ENCODE results near the gene CCDC86. TPM values are rescaled to one million over a fixed set of nuclear protein-coding genes. Genes with fewer than 3 reads are reported as not detected.

CCDC86 gene
- total RNA-seq, 4 donors from 2014 or later: 15.9 to 41.1 (median 27.3) TPM

DNA sequence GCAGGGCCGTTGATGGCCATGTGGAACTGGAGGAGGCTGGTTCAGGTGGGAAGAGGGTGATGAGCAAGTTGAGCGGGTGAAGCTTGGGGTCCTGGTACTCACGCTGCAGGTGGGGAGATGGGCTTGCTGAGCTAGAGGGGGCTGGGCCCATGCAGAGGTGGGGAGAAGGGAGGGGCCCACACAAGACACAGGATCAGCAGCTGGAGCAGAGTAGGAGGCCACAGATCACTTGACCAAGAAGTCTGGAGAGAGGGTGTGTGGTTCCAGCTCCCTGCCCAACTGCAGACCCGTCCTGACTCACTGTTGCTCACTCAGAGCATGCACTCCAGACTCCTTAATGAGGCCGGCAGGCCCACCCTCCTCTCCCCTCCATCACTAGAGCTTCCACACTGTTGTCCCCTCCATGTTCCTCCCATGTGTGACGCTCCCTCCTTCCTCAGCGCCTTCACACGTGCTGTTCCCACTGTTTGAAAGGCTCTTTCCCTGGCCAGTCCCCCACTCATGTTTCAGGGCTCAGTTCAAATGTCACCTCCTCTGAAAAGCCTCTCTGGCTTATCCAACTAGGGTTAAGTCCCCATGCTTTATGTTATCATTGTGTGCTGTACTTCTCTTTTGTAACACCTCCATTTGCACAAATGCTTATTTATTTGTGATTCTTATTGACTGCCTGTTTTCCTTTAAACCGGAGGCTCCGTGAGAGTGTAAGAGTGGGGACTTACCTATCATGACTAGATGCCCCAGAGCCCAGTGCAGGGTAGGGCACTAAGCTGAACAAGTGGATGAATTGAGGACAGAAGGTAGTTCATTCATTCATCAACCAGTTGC, 2.3 kb downstream of the CCDC86 start:
- Histone ChIP-seq H3K4me1 (peaks cover 0 to 58% (median 24%) of the 10 kb centered on the region in 4 donors), H3K36me3 (peaks cover 0 to 49% (median 5%) of the 10 kb centered on the region in 3 donors), H3K27me3 (no peaks in the 10 kb centered on the region), H3K9me3 (no peaks in the 10 kb centered on the region), H3K27ac (no peak overlapping the region), H3K4me3 (peak overlapping the region in 1 of 4 donors; percentile 67)
- WGBS, 2 donors: 61 to 67% methylated on average over 10 of the region's 10 CpGs
- TF ChIP-seq POLR2A (IDR thresholded peaks at IDR 0.05): no peak
- TF ChIP-seq, protein P1, sequence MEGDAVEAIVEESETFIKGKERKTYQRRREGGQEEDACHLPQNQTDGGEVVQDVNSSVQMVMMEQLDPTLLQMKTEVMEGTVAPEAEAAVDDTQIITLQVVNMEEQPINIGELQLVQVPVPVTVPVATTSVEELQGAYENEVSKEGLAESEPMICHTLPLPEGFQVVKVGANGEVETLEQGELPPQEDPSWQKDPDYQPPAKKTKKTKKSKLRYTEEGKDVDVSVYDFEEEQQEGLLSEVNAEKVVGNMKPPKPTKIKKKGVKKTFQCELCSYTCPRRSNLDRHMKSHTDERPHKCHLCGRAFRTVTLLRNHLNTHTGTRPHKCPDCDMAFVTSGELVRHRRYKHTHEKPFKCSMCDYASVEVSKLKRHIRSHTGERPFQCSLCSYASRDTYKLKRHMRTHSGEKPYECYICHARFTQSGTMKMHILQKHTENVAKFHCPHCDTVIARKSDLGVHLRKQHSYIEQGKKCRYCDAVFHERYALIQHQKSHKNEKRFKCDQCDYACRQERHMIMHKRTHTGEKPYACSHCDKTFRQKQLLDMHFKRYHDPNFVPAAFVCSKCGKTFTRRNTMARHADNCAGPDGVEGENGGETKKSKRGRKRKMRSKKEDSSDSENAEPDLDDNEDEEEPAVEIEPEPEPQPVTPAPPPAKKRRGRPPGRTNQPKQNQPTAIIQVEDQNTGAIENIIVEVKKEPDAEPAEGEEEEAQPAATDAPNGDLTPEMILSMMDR (IDR thresholded peaks at IDR 0.05): no peak
- no peak for TF ChIP-seq EP300 (IDR thresholded peaks at IDR 0.05)
- no peak for DNase-seq (ENCODE audit: low spot score in 2 of 2)

DNA sequence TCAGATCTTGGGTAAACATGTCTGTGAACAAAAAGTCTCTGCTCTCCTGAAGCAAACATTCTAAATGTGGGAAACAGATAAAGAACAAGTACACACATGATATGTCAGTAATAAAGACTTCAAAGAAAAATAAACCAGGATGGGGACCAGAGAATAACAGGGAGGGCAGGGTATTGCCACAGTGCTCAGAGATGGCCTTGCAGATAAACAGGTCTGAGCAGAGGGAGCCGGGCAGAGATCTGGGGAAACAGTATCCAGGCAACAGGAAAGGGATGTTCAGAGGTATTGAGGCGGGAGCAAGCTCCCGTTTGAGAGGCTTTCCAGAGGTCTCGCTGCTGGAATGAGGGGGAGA, 2.9 kb downstream of the CCDC86 start:
- DNase-seq (ENCODE audit: low spot score in 2 of 2): no peak
- peaks cover 0 to 52% (median 24%) of the 10 kb centered on the region in 4 donors for H3K4me1 ChIP-seq
- H3K9me3 ChIP-seq: no peaks in the 10 kb centered on the region
- H3K4me3 ChIP-seq: no peak overlapping the region
- no peak for TF ChIP-seq POLR2A (IDR thresholded peaks at IDR 0.05)
- no peak for TF ChIP-seq EP300 (IDR thresholded peaks at IDR 0.05)
- TF ChIP-seq, protein P1 (IDR thresholded peaks at IDR 0.05): no peak
- 53 to 54% methylated on average over 4 of the region's 4 CpGs for WGBS, 2 donors
- H3K36me3 ChIP-seq: peaks cover 0 to 55% (median 5%) of the 10 kb centered on the region in 3 donors
- no peaks in the 10 kb centered on the region for H3K27me3 ChIP-seq
- H3K27ac ChIP-seq: no peak overlapping the region

DNA sequence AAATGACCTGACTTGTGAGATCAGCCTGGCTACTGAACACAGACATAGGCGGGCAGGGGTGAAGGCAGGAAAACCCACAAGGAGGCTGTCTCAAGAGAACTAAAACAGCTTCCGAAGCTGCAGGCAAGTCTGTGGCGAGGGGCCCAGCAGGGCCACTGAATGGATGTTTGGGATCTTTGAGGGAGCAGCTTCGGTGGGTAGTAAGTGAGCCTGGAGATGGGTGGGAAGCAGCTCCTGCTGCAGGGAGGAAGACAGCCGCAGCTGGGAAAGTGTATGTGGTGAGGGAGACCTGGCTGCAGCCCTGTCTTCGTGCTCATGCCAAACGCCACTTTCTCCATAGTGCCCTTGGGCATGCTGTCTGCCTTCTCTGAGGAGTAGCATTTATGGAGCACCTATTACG, 3.4 kb downstream of the CCDC86 start:
- H3K27ac ChIP-seq: no peak overlapping the region
- peaks cover 0 to 47% (median 23%) of the 10 kb centered on the region in 4 donors for H3K4me1 ChIP-seq
- H3K27me3 ChIP-seq: no peaks in the 10 kb centered on the region
- no peak for DNase-seq (ENCODE audit: low spot score in 2 of 2)
- TF ChIP-seq, protein P1 (IDR thresholded peaks at IDR 0.05): no peak
- TF ChIP-seq POLR2A (IDR thresholded peaks at IDR 0.05) (no peak), EP300 (IDR thresholded peaks at IDR 0.05) (no peak)
- peaks cover 0 to 59% (median 5%) of the 10 kb centered on the region in 3 donors for H3K36me3 ChIP-seq
- no peaks in the 10 kb centered on the region for H3K9me3 ChIP-seq
- 82 to 83% methylated on average over 8 of the region's 8 CpGs for WGBS, 2 donors
- no peak overlapping the region for H3K4me3 ChIP-seq

DNA sequence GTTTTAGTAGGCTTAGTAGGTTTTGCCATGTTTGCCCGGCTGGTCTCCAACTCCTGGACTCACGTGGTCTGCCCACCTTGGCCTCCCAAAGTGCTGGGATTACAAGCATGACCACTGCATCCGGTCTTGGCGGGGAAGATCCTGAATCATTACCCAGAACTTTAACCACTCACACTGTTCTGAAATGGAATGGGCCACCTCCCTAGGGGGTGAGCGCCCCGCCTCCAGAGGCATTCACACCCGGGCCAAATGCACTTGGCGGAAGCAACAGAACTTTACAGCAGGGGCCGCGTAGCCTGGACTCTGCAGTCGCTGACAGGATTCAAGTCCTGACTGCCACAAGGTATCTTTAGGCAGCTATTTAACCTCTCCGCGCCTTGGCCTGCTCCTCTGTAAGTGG, 5.4 kb downstream of the CCDC86 start:
- H3K4me3 ChIP-seq: no peak overlapping the region
- WGBS, 2 donors: 72 to 77% methylated on average over 13 of the region's 13 CpGs
- peaks cover 0 to 79% (median 8%) of the 10 kb centered on the region in 3 donors for H3K36me3 ChIP-seq
- no peaks in the 10 kb centered on the region for H3K9me3 ChIP-seq
- no peak for DNase-seq (ENCODE audit: low spot score in 2 of 2)
- no peaks in the 10 kb centered on the region for H3K27me3 ChIP-seq
- no peak overlapping the region for H3K27ac ChIP-seq
- TF ChIP-seq EP300 (IDR thresholded peaks at IDR 0.05) (no peak), POLR2A (IDR thresholded peaks at IDR 0.05) (no peak)
- TF ChIP-seq, protein P1 (IDR thresholded peaks at IDR 0.05): no peak
- H3K4me1 ChIP-seq: peaks cover 0 to 34% (median 14%) of the 10 kb centered on the region in 4 donors

DNA sequence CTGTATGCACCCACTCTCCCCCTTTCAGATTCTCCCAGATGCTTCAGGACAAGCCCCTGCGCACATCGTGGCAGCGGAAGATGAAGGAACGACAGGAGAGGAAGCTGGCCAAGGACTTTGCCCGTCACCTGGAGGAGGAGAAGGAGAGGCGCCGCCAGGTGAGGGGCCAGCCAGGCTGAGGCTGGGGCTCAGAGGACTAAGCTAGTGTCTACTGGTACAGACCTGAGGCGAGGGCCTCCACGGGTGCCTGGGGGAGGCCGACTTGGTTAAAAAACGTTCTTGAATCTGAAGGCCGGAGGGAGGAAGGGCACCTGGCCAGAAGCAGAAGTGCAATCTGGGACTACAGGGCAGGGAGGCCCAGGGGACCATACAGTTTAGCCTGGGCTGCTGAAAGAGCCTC, 6.0 kb downstream of the CCDC86 start:
- H3K27me3 ChIP-seq: no peaks in the 10 kb centered on the region
- DNase-seq (ENCODE audit: low spot score in 2 of 2): no peak
- H3K36me3 ChIP-seq: peaks cover 0 to 85% (median 8%) of the 10 kb centered on the region in 3 donors
- TF ChIP-seq POLR2A (IDR thresholded peaks at IDR 0.05) (no peak), EP300 (IDR thresholded peaks at IDR 0.05) (no peak)
- TF ChIP-seq, protein P1 (IDR thresholded peaks at IDR 0.05): no peak
- peaks cover 0 to 30% (median 12%) of the 10 kb centered on the region in 4 donors for H3K4me1 ChIP-seq
- no peak overlapping the region for H3K27ac ChIP-seq
- no peaks in the 10 kb centered on the region for H3K9me3 ChIP-seq
- 87 to 89% methylated on average over 12 of the region's 12 CpGs for WGBS, 2 donors
- H3K4me3 ChIP-seq: no peak overlapping the region
